Astrocyte (in vitro differentiated cells and primary cell): ENCODE measurements around the gene ABCB1.

Experiments used
- CTCF ChIP-seq: IDR thresholded peaks from 2 replicates; pipeline ENCODE4 v1.5.1; 2011; ENCODE audit warnings: low read depth, mild to moderate bottlenecking, inconsistent platforms, low read length, moderate library complexity; ENCODE audit not compliant: insufficient read depth
- EZH2 ChIP-seq: IDR thresholded peaks from 2 replicates; pipeline ENCODE4 v1.6.1; 2012; ENCODE audit warnings: mild to moderate bottlenecking, low read length, inconsistent platforms; ENCODE audit not compliant: insufficient read depth

- TF ChIP-seq CTCF (no peak), EZH2 (no peak)
Observed at GRCh38 chr7:87580636-87581035, 20.0 kb downstream of the ABCB1 start.
